ENCODE data around the gene MYO7B. TPM values are rescaled to one million over a fixed set of nuclear protein-coding genes. Genes with fewer than 3 reads are reported as not detected.

MYO7B gene
- total and polyA plus RNA-seq, 2 donors (not counting 1 experiment from before 2014, with no cell fraction given) = 5.0 to 68.2 TPM

DNA sequence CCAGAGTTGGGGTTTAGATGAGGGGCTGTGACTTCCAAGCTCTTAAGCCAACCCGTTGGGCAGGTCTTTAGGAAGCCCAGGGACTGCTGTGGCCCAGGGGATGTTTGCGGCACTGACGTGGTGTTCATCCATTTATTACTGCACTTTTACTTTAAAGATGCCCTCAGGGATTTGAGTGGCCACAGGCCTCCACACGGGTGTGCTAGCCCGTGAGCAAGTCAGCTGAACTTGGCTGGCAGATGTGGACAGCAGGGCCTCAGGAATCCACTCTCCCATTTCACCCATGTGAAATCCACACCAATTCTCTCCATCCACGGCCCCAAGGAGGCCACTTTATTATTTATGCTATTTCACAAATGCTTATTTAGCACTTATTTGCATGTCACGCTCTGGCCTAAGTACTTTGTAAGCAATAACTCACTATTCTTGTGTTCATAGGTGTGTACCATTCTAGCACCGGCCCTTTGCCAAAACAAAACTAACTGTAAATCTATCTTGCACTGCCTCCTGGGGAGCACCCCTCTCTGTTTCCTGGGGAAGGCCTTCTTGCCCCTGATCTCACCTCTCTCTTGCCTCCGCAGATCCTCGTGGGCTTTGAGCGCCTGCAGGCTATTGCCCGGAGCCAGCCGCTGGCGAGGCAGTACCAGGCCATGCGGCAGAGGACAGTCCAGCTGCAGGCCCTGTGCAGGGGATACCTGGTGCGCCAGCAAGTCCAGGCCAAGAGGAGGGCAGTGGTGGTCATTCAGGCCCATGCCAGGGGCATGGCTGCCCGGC lies 71.3 kb downstream of the MYO7B start:
- POLR2A ChIA-PET = no interaction called here
- 83% methylated on average over 16 of the region's 17 CpGs for WGBS (ENCODE audit: insufficient coverage)
- DNase-seq = no peak

More for the DNA sequence above, 71.3 kb downstream of the MYO7B start:
- TF ChIP-seq, protein P1, sequence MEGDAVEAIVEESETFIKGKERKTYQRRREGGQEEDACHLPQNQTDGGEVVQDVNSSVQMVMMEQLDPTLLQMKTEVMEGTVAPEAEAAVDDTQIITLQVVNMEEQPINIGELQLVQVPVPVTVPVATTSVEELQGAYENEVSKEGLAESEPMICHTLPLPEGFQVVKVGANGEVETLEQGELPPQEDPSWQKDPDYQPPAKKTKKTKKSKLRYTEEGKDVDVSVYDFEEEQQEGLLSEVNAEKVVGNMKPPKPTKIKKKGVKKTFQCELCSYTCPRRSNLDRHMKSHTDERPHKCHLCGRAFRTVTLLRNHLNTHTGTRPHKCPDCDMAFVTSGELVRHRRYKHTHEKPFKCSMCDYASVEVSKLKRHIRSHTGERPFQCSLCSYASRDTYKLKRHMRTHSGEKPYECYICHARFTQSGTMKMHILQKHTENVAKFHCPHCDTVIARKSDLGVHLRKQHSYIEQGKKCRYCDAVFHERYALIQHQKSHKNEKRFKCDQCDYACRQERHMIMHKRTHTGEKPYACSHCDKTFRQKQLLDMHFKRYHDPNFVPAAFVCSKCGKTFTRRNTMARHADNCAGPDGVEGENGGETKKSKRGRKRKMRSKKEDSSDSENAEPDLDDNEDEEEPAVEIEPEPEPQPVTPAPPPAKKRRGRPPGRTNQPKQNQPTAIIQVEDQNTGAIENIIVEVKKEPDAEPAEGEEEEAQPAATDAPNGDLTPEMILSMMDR (IDR thresholded peaks at IDR 0.05) = no peak
- TF ChIP-seq EZH2 (IDR thresholded peaks at IDR 0.05; ENCODE audit: borderline replicate concordance, insufficient read depth, low read depth, low read length, poor library complexity, severe bottlenecking) = no peak
- no peak for ATAC-seq (ENCODE audit: low read depth)
- Histone ChIP-seq H3K36me3 (replicated peaks in 1 of 2; ENCODE audit: control extremely low read depth in 1 of 2, control insufficient read depth in 1 of 2, extremely low read depth in 1 of 2, insufficient read depth in 2 of 2, low read length in 1 of 2) (no peaks in the 10 kb centered on the region), H3K9ac (ENCODE audit: low read length) (no peak overlapping the region), H3K9me3 (ENCODE audit: control extremely low read depth in 1 of 3, control insufficient read depth in 2 of 3, insufficient read depth in 1 of 3, low read length in 2 of 3) (peaks cover 4 to 20% (median 7%) of the 10 kb centered on the region in 3 donors), H3K4me3 (ENCODE audit: control extremely low read depth in 1 of 5, extremely low read depth in 1 of 5, insufficient read depth in 1 of 5, low read depth in 2 of 5, low read length in 4 of 5) (no peak overlapping the region), H2AFZ (ENCODE audit: insufficient read depth, low read depth, low read length, poor library complexity, severe bottlenecking) (no peak overlapping the region), H3K27ac (ENCODE audit: low read length in 2 of 2) (no peak overlapping the region), H3K27me3 (replicated peaks in 1 of 4; ENCODE audit: control extremely low read depth in 1 of 4, control insufficient read depth in 3 of 4, insufficient read depth in 4 of 4, low read length in 3 of 4) (no peaks in the 10 kb centered on the region), H3K4me1 (ENCODE audit: control insufficient read depth in 2 of 2, insufficient read depth in 2 of 2, low read length in 2 of 2) (peaks cover 5 to 25% of the 10 kb centered on the region in 2 donors), H3K4me2 (replicated peaks; ENCODE audit: low read depth, low read length, poor library complexity, severe bottlenecking) (no peak overlapping the region), H3K79me2 (ENCODE audit: control insufficient read depth, insufficient read depth, low read length) (no peaks in the 10 kb centered on the region), H4K20me1 (ENCODE audit: control insufficient read depth, insufficient read depth, low read length, poor library complexity, severe bottlenecking) (no peaks in the 10 kb centered on the region)
- Mint-ChIP-seq H3K27ac (no peak overlapping the region), H3K27me3 (no peaks in the 10 kb centered on the region), H3K4me3 (peak overlapping the region; percentile 7), H3K4me1 (peaks cover 35% of the 10 kb centered on the region), H3K9me3 (ENCODE audit: insufficient read depth) (peaks cover 3% of the 10 kb centered on the region)
- intact Hi-C loops (cut with micrococcal nuclease) = no loop called here
- CTCF ChIA-PET = interaction anchor here (1.4 to 5.8 kb wide), 3 partner anchors 16 to 43 kb away, joined by 9 to 31 read pairs (median 16); no protein-coding TSS in a partner anchor

Measured in B cell (primary cell).